Measurements from ENCODE around the gene CEP128.

Gene CEP128

DNA sequence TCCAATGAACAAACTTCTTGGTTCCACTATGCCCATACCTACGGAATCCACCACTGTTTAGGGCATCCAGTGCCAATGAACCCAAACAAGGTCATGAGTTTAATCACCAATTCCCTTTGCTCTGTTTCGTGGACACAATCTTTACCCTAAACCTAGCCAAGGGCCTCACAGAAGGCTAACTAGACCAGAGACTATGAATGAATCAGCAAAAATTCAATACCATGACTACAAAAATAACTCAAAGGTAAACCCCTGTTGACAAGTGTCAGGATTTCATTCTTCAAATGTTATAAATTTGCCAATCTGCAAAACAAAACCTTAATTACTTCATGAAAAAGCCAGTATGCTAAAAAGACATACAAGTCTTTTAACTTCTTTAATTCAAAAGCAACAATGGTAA, 96.7 kb downstream of the CEP128 start:
- DNase-seq (ENCODE audit: low read depth), result no peak
- TF ChIP-seq, protein P1, sequence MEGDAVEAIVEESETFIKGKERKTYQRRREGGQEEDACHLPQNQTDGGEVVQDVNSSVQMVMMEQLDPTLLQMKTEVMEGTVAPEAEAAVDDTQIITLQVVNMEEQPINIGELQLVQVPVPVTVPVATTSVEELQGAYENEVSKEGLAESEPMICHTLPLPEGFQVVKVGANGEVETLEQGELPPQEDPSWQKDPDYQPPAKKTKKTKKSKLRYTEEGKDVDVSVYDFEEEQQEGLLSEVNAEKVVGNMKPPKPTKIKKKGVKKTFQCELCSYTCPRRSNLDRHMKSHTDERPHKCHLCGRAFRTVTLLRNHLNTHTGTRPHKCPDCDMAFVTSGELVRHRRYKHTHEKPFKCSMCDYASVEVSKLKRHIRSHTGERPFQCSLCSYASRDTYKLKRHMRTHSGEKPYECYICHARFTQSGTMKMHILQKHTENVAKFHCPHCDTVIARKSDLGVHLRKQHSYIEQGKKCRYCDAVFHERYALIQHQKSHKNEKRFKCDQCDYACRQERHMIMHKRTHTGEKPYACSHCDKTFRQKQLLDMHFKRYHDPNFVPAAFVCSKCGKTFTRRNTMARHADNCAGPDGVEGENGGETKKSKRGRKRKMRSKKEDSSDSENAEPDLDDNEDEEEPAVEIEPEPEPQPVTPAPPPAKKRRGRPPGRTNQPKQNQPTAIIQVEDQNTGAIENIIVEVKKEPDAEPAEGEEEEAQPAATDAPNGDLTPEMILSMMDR (conservative IDR thresholded peaks at IDR 0.05; ENCODE audit: low read depth, low read length), result no peak
- H3K4me3 ChIP-seq (ENCODE audit: low read depth, low read length), result no peak overlapping the region

DNA sequence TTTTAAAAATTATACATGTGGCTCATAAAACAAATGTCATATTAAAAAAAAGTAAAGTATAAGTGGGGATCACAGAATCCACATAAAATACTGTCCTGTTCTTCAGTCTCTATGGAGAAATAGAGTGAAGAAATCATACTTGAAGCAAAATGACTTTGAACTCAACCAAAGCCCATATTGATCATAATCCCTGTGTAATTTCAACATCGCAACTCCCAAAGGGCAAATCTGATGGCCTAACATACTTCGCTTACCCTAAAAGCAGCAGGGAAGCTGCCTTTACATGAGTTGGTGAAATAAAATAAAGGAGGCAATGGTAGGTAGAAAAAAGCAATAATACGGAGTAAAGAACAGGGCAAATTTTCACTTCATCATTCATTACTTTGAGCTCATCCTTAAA, 101.8 kb downstream of the CEP128 start:
- TF ChIP-seq, protein P1 (conservative IDR thresholded peaks at IDR 0.05; ENCODE audit: low read depth, low read length), result no peak
- H3K4me3 ChIP-seq (ENCODE audit: low read depth, low read length), result no peak overlapping the region

DNA sequence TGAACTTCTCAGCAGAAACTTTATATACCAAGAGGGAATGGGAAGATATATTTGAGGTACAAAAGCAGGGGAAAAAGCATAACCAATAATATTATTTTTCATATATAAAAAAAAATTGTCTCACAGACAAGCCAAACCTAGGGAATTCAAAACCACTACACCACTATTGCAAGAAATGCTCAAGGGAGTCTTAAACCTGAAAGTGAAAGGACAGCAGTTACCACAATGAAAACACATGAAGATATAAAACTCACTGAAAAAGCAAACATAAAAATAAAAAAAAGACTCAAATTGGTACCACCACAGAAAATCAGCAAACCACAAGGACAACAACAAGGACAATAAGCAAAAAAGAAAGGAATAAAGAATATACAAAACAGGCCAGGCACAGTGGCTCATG, 131.9 kb downstream of the CEP128 start:
- TF ChIP-seq, protein P1 (conservative IDR thresholded peaks at IDR 0.05; ENCODE audit: low read depth, low read length), result no peak
- no peak for DNase-seq (ENCODE audit: low read depth)
- H3K4me3 ChIP-seq (ENCODE audit: low read depth, low read length), result no peak overlapping the region

More for the DNA sequence above, 101.8 kb downstream of the CEP128 start:
- DNase-seq (ENCODE audit: low read depth), result no peak

DNA sequence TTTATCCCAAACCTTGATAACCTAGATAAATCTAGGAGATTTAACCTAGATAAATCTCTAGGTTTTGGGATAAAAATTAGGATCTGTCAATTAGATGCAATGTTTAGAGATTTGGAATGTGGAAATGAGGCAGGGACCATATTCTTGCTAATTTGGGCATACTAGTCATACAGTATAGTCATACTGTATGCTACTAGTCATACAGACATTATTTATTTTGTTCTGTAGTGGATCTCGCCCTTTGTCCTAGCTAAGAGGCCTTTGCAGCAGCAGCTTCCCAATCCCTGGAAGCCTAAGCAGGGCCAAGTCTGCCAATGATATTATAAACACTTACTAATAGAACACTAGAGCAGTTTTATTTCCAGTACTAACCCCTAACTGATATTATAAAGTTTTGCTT, 136.4 kb downstream of the CEP128 start:
- TF ChIP-seq, protein P1 (conservative IDR thresholded peaks at IDR 0.05; ENCODE audit: low read depth, low read length), result no peak
- DNase-seq (ENCODE audit: low read depth), result no peak
- H3K4me3 ChIP-seq (ENCODE audit: low read depth, low read length), result no peak overlapping the region

DNA sequence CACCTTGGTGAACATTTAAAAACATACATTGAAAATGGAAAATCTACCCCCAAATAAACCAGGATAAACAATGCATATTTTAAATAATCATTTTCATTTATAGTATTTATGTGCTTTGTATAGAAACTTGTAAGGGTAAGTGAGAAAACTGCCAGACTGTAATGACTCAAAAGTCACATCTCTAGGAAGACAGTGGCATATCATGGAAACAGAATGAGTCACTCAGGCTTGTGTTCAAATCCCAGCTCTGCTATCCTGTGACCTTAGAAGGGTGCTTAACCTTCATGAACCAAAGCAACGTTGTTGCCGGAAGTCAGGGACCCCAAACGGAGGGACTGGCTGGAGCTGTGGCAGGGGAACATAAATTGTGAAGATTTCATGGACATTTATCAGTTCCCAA, 142.7 kb downstream of the CEP128 start:
- TF ChIP-seq, protein P1 (conservative IDR thresholded peaks at IDR 0.05; ENCODE audit: low read depth, low read length), result no peak
- no peak for DNase-seq (ENCODE audit: low read depth)
- H3K4me3 ChIP-seq (ENCODE audit: low read depth, low read length), result no peak overlapping the region

DNA sequence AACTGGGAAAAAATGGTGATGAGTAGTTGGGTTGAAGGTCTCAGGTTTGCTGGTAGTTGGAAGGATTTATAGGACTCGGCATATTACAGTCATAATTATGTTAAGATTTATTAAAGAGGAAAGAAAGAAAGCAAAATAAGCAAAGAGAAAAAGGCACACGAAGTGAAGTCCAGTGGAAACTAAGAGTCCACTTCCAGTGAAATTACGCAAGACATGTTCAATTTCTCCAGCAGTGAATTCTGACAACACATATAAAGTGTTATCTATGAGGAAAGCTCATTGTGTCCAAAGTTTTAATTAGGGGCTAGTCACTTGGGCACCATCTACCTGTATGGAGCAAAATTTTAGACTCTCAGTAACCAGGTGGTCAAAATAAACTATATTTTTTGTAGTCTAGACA, 143.3 kb downstream of the CEP128 start:
- TF ChIP-seq, protein P1 (conservative IDR thresholded peaks at IDR 0.05; ENCODE audit: low read depth, low read length), result no peak

DNA sequence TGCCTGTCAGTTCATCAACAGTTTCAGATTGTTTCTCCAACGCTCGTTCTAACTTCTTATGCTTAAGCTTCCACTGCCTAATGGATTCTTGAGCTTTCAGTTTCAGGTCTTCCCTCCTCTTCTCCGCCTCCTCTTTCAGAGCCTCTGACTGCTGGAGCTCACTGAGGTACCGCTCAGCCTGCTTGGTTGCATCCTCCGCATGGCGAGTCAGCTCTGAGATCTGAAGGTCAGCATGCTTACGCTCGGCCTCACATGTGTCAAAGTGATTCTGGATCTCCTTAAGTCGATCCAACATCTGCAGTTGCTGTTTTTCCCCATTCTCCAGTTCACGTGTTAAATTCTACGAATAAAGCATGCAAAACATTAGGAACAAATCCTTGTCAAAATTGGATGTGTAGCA, 148.8 kb downstream of the CEP128 start:
- TF ChIP-seq, protein P1 (conservative IDR thresholded peaks at IDR 0.05; ENCODE audit: low read depth, low read length), result no peak
- no peak for DNase-seq (ENCODE audit: low read depth)
- no peak overlapping the region for H3K4me3 ChIP-seq (ENCODE audit: low read depth, low read length)

More for the DNA sequence above, 143.3 kb downstream of the CEP128 start:
- DNase-seq (ENCODE audit: low read depth), result no peak
- no peak overlapping the region for H3K4me3 ChIP-seq (ENCODE audit: low read depth, low read length)
